ENCODE data around the gene PTOV1.

The PTOV1 gene

GRCh38 chr19:49889687-49890348, 38.9 kb downstream of the PTOV1 start:
- peak; percentile 35 for DNase-seq (ENCODE audit: low spot score)

- DNase-seq (ENCODE audit: low spot score): no peak
Observed at GRCh38 chr19:49890349-49891311, 39.7 kb downstream of the PTOV1 start.

- no peak for DNase-seq (ENCODE audit: low spot score)
Observed at GRCh38 chr19:49891393-49891792, 40.4 kb downstream of the PTOV1 start.

GRCh38 chr19:49892716-49893115, 41.8 kb downstream of the PTOV1 start:
- no peak for DNase-seq (ENCODE audit: low spot score)

GRCh38 chr19:49894011-49894664, 43.2 kb downstream of the PTOV1 start:
- no peak for DNase-seq (ENCODE audit: low spot score)

GRCh38 chr19:49894879-49895565, 44.1 kb downstream of the PTOV1 start:
- no peak for DNase-seq (ENCODE audit: low spot score)

GRCh38 chr19:49895566-49896297, 44.8 kb downstream of the PTOV1 start:
- DNase-seq (ENCODE audit: low spot score): no peak

- peak; percentile 71 for DNase-seq (ENCODE audit: low spot score)
Observed at GRCh38 chr19:49896863-49897621, 46.1 kb downstream of the PTOV1 start, which contains the start of gene IL4I1. TSS of gene IL4I1 (minus strand) at chr19:49896887. CDS start at chr19:49896160, 727 bp downstream.

- no peak for DNase-seq (ENCODE audit: low spot score)
Observed at GRCh38 chr19:49904136-49904535, 53.2 kb downstream of the PTOV1 start.

GRCh38 chr19:49906879-49907564, 56.1 kb downstream of the PTOV1 start:
- peak; percentile 84 for DNase-seq (ENCODE audit: low spot score)

- DNase-seq (ENCODE audit: low spot score): no peak
Observed at GRCh38 chr19:49907745-49908446, 56.9 kb downstream of the PTOV1 start.

- no peak for DNase-seq (ENCODE audit: low spot score)
Observed at GRCh38 chr19:49908480-49909420, 57.8 kb downstream of the PTOV1 start.

- DNase-seq (ENCODE audit: low spot score): no peak
Observed at GRCh38 chr19:49910179-49910578, 59.2 kb downstream of the PTOV1 start.

Measured in pons (tissue), 1 donor.